ENCODE results near the gene BCAP29.

DNA sequence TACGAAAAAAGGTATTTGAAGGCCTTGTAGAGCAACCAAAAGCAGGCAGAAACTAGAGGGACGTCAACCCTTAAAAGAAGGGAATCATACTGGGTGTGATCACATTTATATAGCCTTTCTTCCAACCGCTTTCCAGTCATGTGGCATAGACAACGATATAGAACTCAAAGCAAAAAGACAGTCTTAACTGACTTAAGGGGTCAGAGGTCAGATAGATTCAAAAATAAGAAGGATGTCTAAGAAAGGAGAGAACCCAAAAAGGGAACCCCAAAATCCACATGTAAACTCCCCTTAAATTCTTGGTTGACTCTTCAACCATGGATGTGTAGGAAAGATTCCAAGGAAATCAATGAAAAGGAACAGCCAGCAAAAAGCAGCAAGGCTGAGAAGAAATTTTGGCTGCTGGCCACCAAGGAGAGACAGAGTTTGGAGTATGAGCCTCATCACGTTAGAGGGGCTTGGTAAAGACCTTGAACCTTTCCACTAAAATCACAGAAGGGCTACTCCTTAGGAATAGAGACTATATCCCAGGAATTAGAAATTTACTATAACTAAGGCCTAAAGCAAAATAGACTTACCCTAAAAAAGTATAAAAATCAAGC is 8.6 kb downstream of the BCAP29 start:
- no peak for TF ChIP-seq EZH2 (IDR thresholded peaks at IDR 0.05)
- TF ChIP-seq POLR2AphosphoS5 (IDR thresholded peaks at IDR 0.05; ENCODE audit: borderline replicate concordance, low read depth, low read length): no peak

Measured in SK-N-MC (cell line).